ENCODE data around the gene FAAP20. TPM values are rescaled to one million over a fixed set of nuclear protein-coding genes. Genes with fewer than 3 reads are reported as not detected.

Gene FAAP20
- total and polyA plus RNA-seq, 2 experiments from 2014 or later, result 24.9 to 117 TPM

DNA sequence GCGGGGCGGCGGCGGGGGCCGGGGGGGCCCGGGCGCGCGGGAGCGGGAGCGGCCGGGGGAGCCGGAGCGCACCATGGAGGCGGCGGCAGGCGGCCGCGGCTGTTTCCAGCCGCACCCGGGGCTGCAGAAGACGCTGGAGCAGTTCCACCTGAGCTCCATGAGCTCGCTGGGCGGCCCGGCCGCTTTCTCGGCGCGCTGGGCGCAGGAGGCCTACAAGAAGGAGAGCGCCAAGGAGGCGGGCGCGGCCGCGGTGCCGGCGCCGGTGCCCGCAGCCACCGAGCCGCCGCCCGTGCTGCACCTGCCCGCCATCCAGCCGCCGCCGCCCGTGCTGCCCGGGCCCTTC is 34.1 kb upstream of the FAAP20 start:
- Histone ChIP-seq H2AFZ (no peak overlapping the region), H3K4me2 (peak overlapping the region; percentile 100), H3K9me3 (ENCODE audit: low read depth) (no peaks in the 10 kb centered on the region), H3K36me3 (replicated peaks; ENCODE audit: insufficient read depth, low read depth) (no peaks in the 10 kb centered on the region), H4K20me1 (ENCODE audit: insufficient read depth, poor library complexity, severe bottlenecking) (peaks cover 51% of the 10 kb centered on the region), H3K9me2 (replicated peaks; ENCODE audit: insufficient read depth) (no peaks in the 10 kb centered on the region), H3K4me3 (peak overlapping the region; percentile 71), H3K27me3 (no peaks in the 10 kb centered on the region), H3K4me1 (ENCODE audit: insufficient read depth) (peaks cover 51% of the 10 kb centered on the region), H3K27ac (peak overlapping the region; percentile 87), H3K79me2 (peaks cover 59% of the 10 kb centered on the region)
- peak; percentile 52 for DNase-seq (ENCODE audit: low spot score)
- no peak for TF ChIP-seq EZH2 (IDR thresholded peaks at IDR 0.05; ENCODE audit: borderline replicate concordance)
- TF ChIP-seq EZH2phosphoT487 (IDR thresholded peaks at IDR 0.05; ENCODE audit: low read depth, severe bottlenecking, unreplicated experiment), result no peak
- TF ChIP-seq, protein P1, sequence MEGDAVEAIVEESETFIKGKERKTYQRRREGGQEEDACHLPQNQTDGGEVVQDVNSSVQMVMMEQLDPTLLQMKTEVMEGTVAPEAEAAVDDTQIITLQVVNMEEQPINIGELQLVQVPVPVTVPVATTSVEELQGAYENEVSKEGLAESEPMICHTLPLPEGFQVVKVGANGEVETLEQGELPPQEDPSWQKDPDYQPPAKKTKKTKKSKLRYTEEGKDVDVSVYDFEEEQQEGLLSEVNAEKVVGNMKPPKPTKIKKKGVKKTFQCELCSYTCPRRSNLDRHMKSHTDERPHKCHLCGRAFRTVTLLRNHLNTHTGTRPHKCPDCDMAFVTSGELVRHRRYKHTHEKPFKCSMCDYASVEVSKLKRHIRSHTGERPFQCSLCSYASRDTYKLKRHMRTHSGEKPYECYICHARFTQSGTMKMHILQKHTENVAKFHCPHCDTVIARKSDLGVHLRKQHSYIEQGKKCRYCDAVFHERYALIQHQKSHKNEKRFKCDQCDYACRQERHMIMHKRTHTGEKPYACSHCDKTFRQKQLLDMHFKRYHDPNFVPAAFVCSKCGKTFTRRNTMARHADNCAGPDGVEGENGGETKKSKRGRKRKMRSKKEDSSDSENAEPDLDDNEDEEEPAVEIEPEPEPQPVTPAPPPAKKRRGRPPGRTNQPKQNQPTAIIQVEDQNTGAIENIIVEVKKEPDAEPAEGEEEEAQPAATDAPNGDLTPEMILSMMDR (IDR thresholded peaks at IDR 0.05; ENCODE audit: poor library complexity), result no peak
- WGBS (ENCODE audit: low lambda C conversion rate, missing lambda C conversion rate), result 1% methylated on average over 12 of the region's 50 CpGs

DNA sequence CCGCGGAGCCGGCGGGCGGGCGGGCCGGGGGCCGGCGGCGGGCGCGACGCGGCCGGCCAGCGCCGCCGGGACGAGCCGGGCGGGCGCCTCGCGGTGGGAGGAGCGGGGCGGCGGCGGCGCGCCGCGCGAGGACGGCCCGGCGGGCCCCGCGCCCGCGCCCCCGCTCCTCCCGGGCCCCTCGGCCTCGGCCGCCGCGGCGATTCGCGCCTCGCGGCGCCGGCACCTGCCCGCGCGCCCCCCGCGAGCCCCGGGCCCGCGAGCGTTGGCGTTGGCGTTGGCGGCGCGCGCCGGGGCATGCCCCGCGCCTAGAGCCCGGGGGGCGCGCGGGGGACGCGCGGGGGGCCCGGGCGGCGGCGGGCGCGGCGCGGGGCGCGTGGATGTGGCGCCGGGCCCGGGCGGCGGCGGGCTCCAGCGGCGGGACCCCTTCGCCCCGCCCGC is 33.6 kb upstream of the FAAP20 start, which contains the start of gene SKI:
Gene SKI (plus strand): TSS at position 163 of the 438 bp plus-strand sequence. CDS start 448 bp downstream, outside the sequence.
- H3K9me2 ChIP-seq (replicated peaks; ENCODE audit: insufficient read depth), result no peaks in the 10 kb centered on the region
- H3K9me3 ChIP-seq (ENCODE audit: low read depth), result no peaks in the 10 kb centered on the region
- no peak for DNase-seq (ENCODE audit: low spot score)
- WGBS (ENCODE audit: low lambda C conversion rate, missing lambda C conversion rate), result no CpG with 5 or more reads among the region's 100 CpGs
- H3K27ac ChIP-seq, result peak within 1 kb of the TSS; percentile 100
- peak within 1 kb of the TSS; percentile 88 for H2AFZ ChIP-seq
- no peaks in the 10 kb centered on the region for H3K27me3 ChIP-seq
- H3K36me3 ChIP-seq (replicated peaks; ENCODE audit: insufficient read depth, low read depth), result no peaks in the 10 kb centered on the region
- H3K4me1 ChIP-seq (ENCODE audit: insufficient read depth), result peaks cover 46% of the 10 kb centered on the region
- peak within 1 kb of the TSS; percentile 96 for H3K4me3 ChIP-seq
- peaks cover 46% of the 10 kb centered on the region for H4K20me1 ChIP-seq (ENCODE audit: insufficient read depth, poor library complexity, severe bottlenecking)
- peak within 1 kb of the TSS; percentile 100 for H3K4me2 ChIP-seq
- H3K79me2 ChIP-seq, result peaks cover 54% of the 10 kb centered on the region
- TF ChIP-seq EZH2 (IDR thresholded peaks at IDR 0.05; ENCODE audit: borderline replicate concordance), result no peak
- TF ChIP-seq, protein P1 (IDR thresholded peaks at IDR 0.05; ENCODE audit: poor library complexity), result no peak
- no peak for TF ChIP-seq EZH2phosphoT487 (IDR thresholded peaks at IDR 0.05; ENCODE audit: low read depth, severe bottlenecking, unreplicated experiment)

DNA sequence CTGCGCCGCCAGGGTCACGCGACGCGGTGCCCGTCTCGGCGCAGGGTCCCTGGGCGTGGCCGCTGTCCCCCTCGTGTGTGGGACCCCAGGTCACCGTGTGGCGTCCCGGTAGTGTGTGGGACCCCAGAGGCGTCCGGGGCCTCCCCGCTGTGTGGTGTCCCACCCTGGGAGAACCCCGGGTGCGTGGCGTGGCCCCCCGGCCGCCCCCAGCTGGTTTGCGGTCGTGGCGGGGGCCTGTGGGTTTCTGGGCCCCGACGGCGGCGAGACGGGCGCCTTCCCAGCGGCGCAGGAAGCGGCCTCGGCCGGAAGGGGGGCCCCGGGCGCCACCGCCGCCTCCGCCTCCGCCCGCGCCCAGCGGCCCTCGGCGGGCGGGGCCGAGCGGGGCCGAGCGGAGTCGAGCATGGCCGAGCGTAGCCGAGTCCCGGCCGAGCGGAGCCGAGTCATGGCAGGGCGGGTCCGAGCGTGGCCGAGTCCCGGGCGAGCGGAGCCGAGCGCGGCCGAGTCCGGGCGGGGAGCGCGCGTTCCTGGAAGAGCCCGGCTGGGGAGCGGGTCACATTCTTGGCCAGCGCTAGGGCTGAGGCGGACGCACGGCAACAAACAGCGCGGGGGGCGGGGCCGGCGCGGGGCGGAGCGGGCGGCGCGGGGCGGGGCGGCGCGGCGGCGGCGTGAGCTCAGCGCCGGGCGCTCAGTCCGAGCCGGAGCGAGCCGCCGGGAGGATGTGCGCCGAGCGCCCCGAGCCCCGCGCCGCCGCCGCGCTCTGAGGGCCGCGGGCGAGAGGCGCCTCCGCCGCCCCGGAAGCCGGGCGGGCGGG is 33.0 kb upstream of the FAAP20 start:
- Histone ChIP-seq H3K27ac (peak overlapping the region; percentile 100), H3K4me3 (peak overlapping the region; percentile 96), H3K79me2 (peaks cover 48% of the 10 kb centered on the region), H4K20me1 (ENCODE audit: insufficient read depth, poor library complexity, severe bottlenecking) (peaks cover 39% of the 10 kb centered on the region), H3K9me3 (ENCODE audit: low read depth) (no peaks in the 10 kb centered on the region), H3K4me1 (ENCODE audit: insufficient read depth) (peaks cover 39% of the 10 kb centered on the region), H3K4me2 (peak overlapping the region; percentile 99), H3K27me3 (no peaks in the 10 kb centered on the region), H3K9me2 (replicated peaks; ENCODE audit: insufficient read depth) (no peaks in the 10 kb centered on the region), H3K36me3 (replicated peaks; ENCODE audit: insufficient read depth, low read depth) (no peaks in the 10 kb centered on the region), H2AFZ (peak overlapping the region; percentile 88)
- DNase-seq (ENCODE audit: low spot score), result peak; percentile 98
- TF ChIP-seq, protein P1 (IDR thresholded peaks at IDR 0.05; ENCODE audit: poor library complexity), result no peak
- TF ChIP-seq EZH2phosphoT487 (IDR thresholded peaks at IDR 0.05; ENCODE audit: low read depth, severe bottlenecking, unreplicated experiment) (no peak), EZH2 (IDR thresholded peaks at IDR 0.05; ENCODE audit: borderline replicate concordance) (no peak)
- WGBS (ENCODE audit: low lambda C conversion rate, missing lambda C conversion rate), result under 1% methylated on average over 39 of the region's 129 CpGs

Measured in hepatocyte (in vitro differentiated cells).